GM19455 (cell line): ENCODE data around the gene GCH1.
"Not testable (repeated sequence)": the region's sequence is repeated elsewhere in the genome, so short reads cannot be mapped to it uniquely, and the experiment has no call there.

ENCODE experiments used
- ATAC-seq: cut with Tn5 transposase; IDR thresholded peaks from one replicate; pipeline ENCODE4 v1.9.1; 2021; ENCODE audit not compliant: unreplicated experiment

Gene GCH1

DNA sequence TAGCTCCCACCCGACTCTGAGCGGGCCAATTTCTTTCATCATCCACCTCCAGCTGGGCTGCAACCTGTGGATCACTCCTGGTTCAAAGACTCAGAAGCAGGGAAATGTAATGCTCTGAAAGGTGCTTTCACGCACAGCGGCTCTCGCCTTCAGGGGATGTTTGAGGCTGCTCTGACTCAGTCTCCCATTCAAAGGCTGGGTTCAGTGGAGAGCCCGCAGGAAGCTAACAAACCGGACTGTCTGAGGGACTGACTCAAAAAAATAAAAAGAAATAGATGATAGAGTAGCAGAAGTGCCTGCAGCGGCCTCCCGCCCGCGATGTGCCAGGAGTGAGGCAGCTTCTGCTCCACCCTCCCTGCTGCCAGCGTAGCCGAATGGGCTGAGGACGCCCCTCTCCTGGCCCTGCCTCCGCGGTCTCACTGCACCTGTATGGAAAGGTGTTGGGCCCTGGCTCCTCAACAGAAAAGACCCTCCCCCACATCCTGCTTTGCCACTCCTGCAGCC lies 98.0 kb downstream of the GCH1 start:
- no peak for ATAC-seq

DNA sequence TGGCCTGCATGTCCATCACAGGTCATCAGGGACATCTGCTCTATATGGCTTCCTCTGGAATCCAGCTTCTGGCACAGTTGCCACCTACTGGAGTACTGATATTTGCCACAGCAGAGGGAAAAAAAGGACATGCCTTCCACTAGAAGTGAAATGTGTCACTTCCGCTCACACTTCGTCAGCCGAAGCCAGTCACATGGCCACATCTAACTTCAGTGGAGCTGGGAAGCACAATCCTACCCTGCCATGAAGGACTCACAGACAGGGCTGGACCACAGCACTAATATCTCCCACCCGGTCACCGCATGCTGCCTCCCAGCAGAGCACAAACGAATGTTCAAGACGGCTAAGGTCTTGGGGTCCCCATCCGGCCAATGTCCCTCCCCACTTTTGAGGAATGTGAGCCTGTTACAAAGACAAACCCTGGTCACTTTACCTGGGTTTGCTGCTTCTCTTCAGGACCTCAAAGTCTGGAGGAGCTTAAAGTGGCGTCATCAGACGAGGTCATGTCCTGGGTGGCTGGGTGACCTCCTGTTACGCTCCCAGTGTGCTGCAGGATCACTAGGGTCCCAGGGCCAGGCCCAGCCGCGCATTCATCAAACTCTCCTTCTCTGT lies 98.6 kb downstream of the GCH1 start:
- ATAC-seq = no peak

DNA sequence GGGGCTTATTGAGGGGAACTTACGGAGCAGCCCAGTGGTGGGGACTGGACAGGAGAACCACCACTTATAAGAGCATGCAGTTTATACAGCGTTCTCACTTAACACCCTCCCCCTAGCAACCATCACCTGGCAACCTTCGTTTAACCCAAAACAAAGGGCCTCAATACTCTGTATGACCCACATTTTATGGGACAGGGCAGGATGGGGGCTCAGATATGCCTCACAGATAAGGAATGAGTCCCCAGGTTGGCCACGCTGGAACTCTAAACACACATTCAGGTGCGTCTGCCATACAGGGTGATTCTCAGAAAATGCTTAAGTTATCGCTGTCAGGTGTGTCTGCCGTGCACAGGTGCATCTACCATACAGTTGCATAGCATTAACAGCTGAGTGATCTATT lies 99.2 kb downstream of the GCH1 start:
- no peak for ATAC-seq

DNA sequence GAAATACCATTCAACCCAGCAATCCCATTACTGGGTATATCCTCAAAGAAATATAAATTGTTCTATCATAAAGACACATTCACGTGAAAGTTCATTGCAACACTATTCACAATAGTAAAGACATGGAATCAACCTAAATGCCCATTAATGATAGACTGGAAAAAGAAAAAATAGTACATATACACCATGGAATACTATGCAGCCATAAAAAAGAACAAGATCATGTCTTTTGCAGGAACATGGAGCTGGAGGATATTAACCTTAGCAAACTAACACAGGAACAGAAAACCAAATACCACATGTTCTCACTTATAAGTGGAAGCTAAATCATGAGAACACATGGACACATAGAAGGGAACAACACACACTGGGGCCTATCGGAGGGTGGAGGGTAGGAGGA lies 101.1 kb downstream of the GCH1 start:
- ATAC-seq = not testable (repeated sequence)

DNA sequence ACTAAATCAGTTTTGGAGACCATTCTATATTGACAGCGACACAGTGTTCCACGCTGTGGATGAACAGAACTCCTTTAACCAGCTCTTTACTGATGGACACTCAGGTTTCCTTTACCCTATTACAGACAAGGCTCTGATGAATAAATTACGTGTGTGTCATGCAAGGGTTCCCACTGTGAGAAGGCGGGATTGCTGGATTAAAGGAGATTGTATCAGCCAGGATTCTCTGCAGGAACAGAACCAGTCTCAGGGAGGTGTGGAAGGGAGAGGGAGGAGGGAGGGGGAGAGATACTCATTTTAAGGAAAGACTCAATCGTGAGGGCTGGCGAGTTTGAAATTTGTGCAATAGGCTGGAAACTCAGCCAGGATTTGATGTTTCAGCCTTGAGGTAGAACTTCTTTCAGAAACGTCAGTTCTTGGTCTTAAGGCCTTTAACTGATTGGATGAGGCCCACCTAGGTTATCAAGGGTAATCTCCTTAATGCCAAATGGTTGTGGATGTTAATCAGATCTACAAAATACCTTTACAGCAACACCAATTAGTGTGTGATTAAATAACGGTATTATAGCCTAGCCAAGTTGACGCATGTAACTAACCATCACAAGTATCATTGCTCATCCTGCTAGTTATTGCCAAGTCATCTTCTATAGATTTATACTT lies 104.0 kb downstream of the GCH1 start:
- no peak for ATAC-seq

DNA sequence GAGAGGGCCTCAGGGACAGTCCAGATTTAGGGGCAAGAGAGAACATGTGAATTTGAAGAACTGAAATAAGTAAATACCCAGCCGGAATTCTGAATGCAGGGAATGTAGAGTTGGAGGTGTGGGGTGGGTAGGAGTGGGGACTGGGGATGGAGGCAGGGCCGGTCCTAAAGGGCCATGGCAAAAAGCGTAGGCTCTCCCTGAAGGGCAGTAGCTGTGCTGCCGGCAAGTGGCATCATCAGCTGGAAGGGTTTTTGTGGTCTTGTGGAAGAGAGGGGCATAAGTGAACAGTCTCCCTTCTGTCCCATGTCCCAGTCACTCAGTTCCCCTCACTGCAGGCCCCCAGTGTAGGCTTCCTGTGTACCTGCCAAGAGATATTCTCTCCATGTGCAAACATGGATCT lies 104.6 kb downstream of the GCH1 start:
- no peak for ATAC-seq

DNA sequence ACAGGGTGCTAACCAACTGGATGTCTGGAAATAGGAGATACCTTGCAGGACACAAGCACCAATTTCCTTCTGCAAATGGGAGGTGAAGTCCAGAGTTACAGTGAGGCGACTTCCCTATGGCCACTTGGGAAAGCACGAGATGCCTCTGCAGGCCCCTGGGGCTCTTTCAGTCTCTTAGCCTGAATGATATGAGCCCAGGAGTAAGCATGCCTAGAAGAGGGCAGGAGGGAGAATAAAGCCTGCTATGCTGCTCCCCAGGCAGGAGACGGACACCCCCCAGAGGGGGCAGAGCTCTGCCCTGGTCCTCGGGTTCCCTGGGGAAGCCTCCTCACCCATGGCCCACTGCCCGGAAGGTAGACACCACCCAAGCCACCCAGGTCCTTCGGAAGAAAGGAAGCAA lies 105.1 kb downstream of the GCH1 start:
- no peak for ATAC-seq

DNA sequence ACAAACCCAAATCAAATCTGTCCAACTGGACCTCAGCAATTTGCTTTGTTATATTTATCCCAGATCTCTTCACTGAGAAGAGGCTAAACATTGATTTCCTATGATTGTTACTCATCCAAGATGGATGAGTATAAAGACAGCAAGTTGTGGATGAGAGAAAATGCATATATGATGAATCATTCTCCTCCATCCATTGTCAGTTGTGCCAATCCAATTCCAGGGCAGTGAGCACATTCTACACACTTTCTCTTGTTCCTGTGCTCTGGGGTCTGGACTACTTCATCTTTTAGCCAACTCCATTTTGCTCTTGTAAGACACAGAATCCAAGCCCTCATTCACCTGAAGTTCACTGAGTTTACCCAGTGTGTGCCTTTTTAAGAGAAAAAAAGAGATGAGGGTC lies 105.7 kb downstream of the GCH1 start:
- no peak for ATAC-seq

DNA sequence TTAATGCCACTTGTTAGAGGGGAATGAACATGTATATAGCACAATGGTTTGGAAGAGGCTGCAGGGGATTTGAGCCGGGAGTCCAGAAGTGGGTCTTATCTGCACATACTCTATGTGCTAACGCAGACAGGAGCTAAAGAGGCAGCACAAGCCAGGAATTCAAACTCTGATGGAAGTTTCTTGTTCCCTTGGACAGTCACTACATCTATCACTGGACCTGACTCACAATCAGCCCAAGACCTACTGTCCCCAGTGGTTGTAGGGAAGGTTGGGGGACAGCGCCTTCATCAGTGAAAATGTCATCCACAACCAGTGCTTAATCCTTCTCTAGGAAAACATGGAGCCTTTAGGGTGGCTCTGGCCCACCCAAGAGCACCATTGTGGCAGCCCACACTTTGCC lies 107.8 kb downstream of the GCH1 start:
- ATAC-seq = no peak

DNA sequence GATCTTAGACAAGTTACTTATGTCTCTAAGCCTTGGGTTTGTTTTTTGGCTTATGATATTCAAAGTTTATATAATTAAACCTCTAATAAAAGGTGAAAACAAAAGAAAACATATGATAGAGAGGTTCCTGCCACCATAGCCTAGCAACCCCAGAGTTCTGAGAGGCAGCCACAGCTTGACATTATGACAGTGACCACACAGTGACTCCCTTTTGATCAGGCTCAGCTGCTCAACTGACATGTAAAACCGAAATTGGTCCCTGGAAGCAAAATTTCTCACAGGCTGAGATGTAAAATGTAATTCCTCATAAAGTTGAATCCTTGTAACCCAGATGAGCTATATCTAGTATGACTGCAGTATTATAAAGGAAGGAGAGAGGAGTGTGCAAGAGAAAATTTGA lies 108.5 kb downstream of the GCH1 start:
- no peak for ATAC-seq

DNA sequence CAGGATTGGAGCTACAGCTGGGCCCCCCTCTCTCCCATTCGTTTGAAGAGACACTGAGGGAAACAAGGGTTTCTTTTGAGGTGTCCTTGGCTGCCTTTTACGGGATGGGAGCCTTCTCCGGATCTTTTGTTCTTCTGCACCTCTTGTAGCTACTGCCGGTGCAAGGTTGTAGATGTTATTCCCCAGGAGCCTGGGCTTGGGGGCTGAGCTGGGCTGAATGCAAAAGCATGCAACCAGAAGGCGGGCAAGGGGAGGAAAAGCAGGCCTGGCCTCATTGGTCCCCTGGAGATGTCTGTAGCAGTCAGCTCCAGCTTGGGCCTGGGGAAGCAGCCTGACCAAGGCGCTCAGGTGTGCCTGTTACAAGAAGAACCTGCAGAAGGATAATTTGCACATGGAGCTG lies 110.3 kb downstream of the GCH1 start:
- no peak for ATAC-seq
